Epithelial cell of proximal tubule (primary cell): ENCODE measurements around the gene ERICH6B. TPM values are rescaled to one million over a fixed set of nuclear protein-coding genes. Genes with fewer than 3 reads are reported as not detected.

Experiments
- DNase-seq: peaks from one replicate; pipeline ENCODE4 v3.0.0-alpha.2; 2011; ENCODE audit warnings: low read depth
- H3K4me3 ChIP-seq: 2 replicates; pipeline ENCODE4 v1.5.1; 2011; ENCODE audit warnings: low read depth, mild to moderate bottlenecking, low read length
- CTCF ChIP-seq: conservative IDR thresholded peaks from 2 replicates; pipeline ENCODE4 v1.5.1; 2012; ENCODE audit warnings: low read depth, mild to moderate bottlenecking, low read length
- total RNA-seq: library from RNA; depleted of rRNA; stranded (reverse); fragments of >200 nt; gene quantifications from 2 replicates; pipeline ENCODE4 v1.2.3, GENCODE V29; 2015

The ERICH6B gene
- total RNA-seq, 1 donor from 2014 or later, result not detected

GRCh38 chr13:45506811-45507210, 108.7 kb downstream of the ERICH6B start:
- no peak for TF ChIP-seq CTCF
- DNase-seq, result no peak
- H3K4me3 ChIP-seq, result no peak overlapping the region

GRCh38 chr13:45503658-45504057, 111.9 kb downstream of the ERICH6B start:
- no peak overlapping the region for H3K4me3 ChIP-seq
- no peak for TF ChIP-seq CTCF
- DNase-seq, result no peak

- no peak for TF ChIP-seq CTCF
- H3K4me3 ChIP-seq, result no peak overlapping the region
- no peak for DNase-seq
Measured at GRCh38 chr13:45501175-45501526, 114.4 kb downstream of the ERICH6B start.

GRCh38 chr13:45500492-45501174, 114.9 kb downstream of the ERICH6B start:
- DNase-seq, result peak; percentile 39
- no peak for TF ChIP-seq CTCF
- no peak overlapping the region for H3K4me3 ChIP-seq

DNA sequence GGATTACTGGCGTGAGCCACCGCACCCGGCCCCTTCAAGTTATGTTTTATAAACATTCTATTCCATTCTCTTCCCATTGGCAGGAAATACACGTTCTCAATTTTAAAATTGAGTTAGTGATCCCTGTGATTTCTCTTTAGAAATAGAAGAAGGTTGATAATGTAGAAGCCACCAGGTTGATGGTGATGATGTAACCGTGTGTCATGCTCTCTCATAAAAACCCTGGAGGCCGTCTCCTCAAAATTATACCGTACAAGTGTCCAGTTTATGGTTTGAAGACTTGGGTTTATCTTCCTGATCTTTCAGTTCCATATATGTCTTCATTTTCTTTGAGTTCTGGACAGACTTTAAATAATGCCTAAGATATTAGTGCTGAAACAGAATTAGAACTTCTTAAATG, 118.6 kb downstream of the ERICH6B start:
- no peak for TF ChIP-seq CTCF
- H3K4me3 ChIP-seq, result no peak overlapping the region
- DNase-seq, result no peak

- no peak overlapping the region for H3K4me3 ChIP-seq
- TF ChIP-seq CTCF, result no peak
- DNase-seq, result no peak
Measured at GRCh38 chr13:45492538-45492937, 123.0 kb downstream of the ERICH6B start.

Other genes starting within 250 kb of the ERICH6B start
- 4.7 and 5.6 TPM in 2 replicates for gene SLC25A30, start 197.4 kb downstream of the ERICH6B start, total RNA-seq
- gene COG3, start 150.8 kb downstream of the ERICH6B start, total RNA-seq, result 13.3 and 15.6 TPM in 2 replicates
- gene CBY2, start 86.6 kb upstream of the ERICH6B start, total RNA-seq, result not detected in 2 replicates
- gene SIAH3, start 236.0 kb upstream of the ERICH6B start, total RNA-seq, result 0.23 and 0.29 TPM in 2 replicates